Heart right ventricle (tissue), 16 donors: ENCODE results near the gene CNTN4. TPM values are rescaled to one million over a fixed set of nuclear protein-coding genes. Genes with fewer than 3 reads are reported as not detected.

ENCODE experiments used
- ATAC-seq, 8 donors: fragments of 200-7000 bp; cut with Tn5 transposase; one replicate each; pipeline ENCODE4 v1.9.1; 2020; ENCODE audit warnings: mild to moderate bottlenecking in 8 of 8, moderate library complexity in 8 of 8, moderate number of reproducible peaks in 1 of 8
- DNase-seq, 2 donors: peaks; one replicate each; pipeline ENCODE4 v3.0.0-alpha.2; 2020
- H3K27ac ChIP-seq, 10 donors: fragments of 200-600 bp; sonication (generic) in 2 of 10; one replicate each; pipeline versions ENCODE4 v1.5.0 to v1.8.0; 2020 to 2022; ENCODE audit warnings: mild to moderate bottlenecking in 3 of 10
- H3K27me3 ChIP-seq, 7 donors: fragments of 200-600 bp; one replicate each; pipeline ENCODE4 v1.8.0; 2021 to 2022; ENCODE audit warnings: mild to moderate bottlenecking in 2 of 7
- H3K36me3 ChIP-seq, 9 donors: fragments of 200-600 bp; sonication (generic) in 1 of 9; one replicate each; pipeline versions ENCODE4 v1.5.0 to v1.8.0; 2020 to 2022; ENCODE audit warnings: mild to moderate bottlenecking in 2 of 9
- H3K4me1 ChIP-seq, 9 donors: fragments of 200-600 bp; sonication (generic) in 1 of 9; one replicate each; pipeline versions ENCODE4 v1.5.0 to v1.8.0; 2020 to 2022; ENCODE audit warnings: mild to moderate bottlenecking in 4 of 9
- H3K4me3 ChIP-seq, 10 donors: fragments of 200-600 bp; sonication (generic) in 2 of 10; one replicate each; pipeline versions ENCODE4 v1.5.0 to v1.8.0; 2020 to 2022; ENCODE audit warnings: mild to moderate bottlenecking in 7 of 10, moderate library complexity in 2 of 10
- H3K9me3 ChIP-seq, 11 donors: fragments of 200-600 bp in 10 of 11; sonication (generic) in 2 of 11; one replicate each; pipeline versions ENCODE4 v1.5.0 to v1.8.0; 2013 to 2022; ENCODE audit warnings: mild to moderate bottlenecking in 2 of 11, control low read depth in 1 of 11, moderate library complexity in 1 of 11
- CTCF ChIP-seq, 9 donors: fragments of 200-600 bp; sonication (generic) in 2 of 9; IDR thresholded peaks; one replicate each; pipeline versions ENCODE4 v1.5.0 to v1.8.0; 2021 to 2022; ENCODE audit warnings: antibody characterized with exemption in 9 of 9, mild to moderate bottlenecking in 5 of 9, moderate library complexity in 1 of 9
- WGBS, 2 donors: extraction: QIAGEN DNeasy Blood & Tissue Kit; methylation state at CpG; one replicate each; pipeline ENCODE4 v1.1.7; 2013; ENCODE audit warnings: inconsistent platforms in 1 of 2; 5-methylcytosine and 5-hydroxymethylcytosine counted together
- intact Hi-C, 10 donors: fragments of 100-400 bp; cut with DNase I; formaldehyde crosslinking; loops; one replicate each; pipeline versions ENCODE4 v1.11.1 to v1.14.2; 2022
- polyA plus RNA-seq, 2 donors: library from polyadenylated mRNA; stranded (reverse); fragments of 200-250 nt; gene quantifications; one replicate each; pipeline ENCODE4 v1.2.3, GENCODE V29; 2013
- total RNA-seq, 10 donors: library from RNA; stranded (reverse); fragmentation: NEBNext Ultra II Directional in 3 of 10; extraction: Animal tissue kit (Norgen Biotek cat#: 25700) in 3 of 10; gene quantifications; one replicate each; pipeline versions ENCODE4 v1.2.1 to v1.2.4, GENCODE V29; 2021 to 2023
- donor health status: Arrhythmogenic right ventricular cardiomyopathy.
- donor health status: ischemic (EF 13 %, LVEDD 7.1; RV severe dilation, severe dysfunction).
- donor health status: healthy with polysubstance abuse.
- donor health status: DM: no; HTN: yes; CAD: no.
- donor health status: DM: no; HTN: no; CAD: no.
- donor health status: ischemic (EF 25% LVEDD 6.9; RV normal size, moderate dysfunction).
- donor health status: ischemic (EF 25% LVEDD 5.7; RV mildly dilated, moderate dysfunction).
- donor health status: healthy.
- donor health status: DM: yes; HTN: yes; CAD: no.
- donor health status: Ischemic cardiomyopathy.
- donor health status: ischemic (EF 35%, LVEDD 5.7; RV mildly dilated, moderate dysfunction).
- donor health status: nonischemic (EF 11% LVEDD 7.7; RV severe dilation, severe dysfunction).
- donor health status: DM: yes; HTN: yes; CAD: no.
- donor health status: PGD.
- donor health status: ischemic (EF 29% LVEDD 5.4; RV normal size, mild dysfunction).
- donor health status: nonischemic (EF 23%, LVEDD 6.1; RV moderate dilation, normal function).

Gene CNTN4
- total and polyA plus RNA-seq, 12 donors, result 0.48 to 4.7 (median 2.5) TPM

- TF ChIP-seq CTCF (IDR thresholded peaks at IDR 0.05), result no peak
- peaks cover 0 to 6% (median 0%) of the 10 kb centered on the region in 7 donors for H3K27me3 ChIP-seq
- H3K4me3 ChIP-seq, result no peak overlapping the region
- H3K27ac ChIP-seq, result no peak overlapping the region
- WGBS, 2 donors, result 76 to 81% methylated on average over 9 of the region's 9 CpGs
- H3K9me3 ChIP-seq, result no peaks in the 10 kb centered on the region
- H3K36me3 ChIP-seq, result no peaks in the 10 kb centered on the region
- no peaks in the 10 kb centered on the region for H3K4me1 ChIP-seq
- intact Hi-C loops, result no loop called here
- no peak for DNase-seq
- no peak for ATAC-seq
Measured at GRCh38 chr3:3081381-3082233, 982.9 kb downstream of the CNTN4 start.

- WGBS, 2 donors, result 79 to 85% methylated on average over 2 of the region's 2 CpGs
- intact Hi-C loops, result no loop called here
- Histone ChIP-seq H3K27me3 (peaks cover 0 to 6% (median 0%) of the 10 kb centered on the region in 7 donors), H3K4me1 (no peaks in the 10 kb centered on the region), H3K36me3 (no peaks in the 10 kb centered on the region), H3K9me3 (no peaks in the 10 kb centered on the region), H3K27ac (no peak overlapping the region), H3K4me3 (no peak overlapping the region)
- ATAC-seq, result no peak
- TF ChIP-seq CTCF (IDR thresholded peaks at IDR 0.05), result no peak
- no peak for DNase-seq
Measured at GRCh38 chr3:3082234-3082924, 983.7 kb downstream of the CNTN4 start.

GRCh38 chr3:3084890-3085289, 986.2 kb downstream of the CNTN4 start:
- Histone ChIP-seq H3K27ac (peak overlapping the region in 1 of 10 donors; percentile 20), H3K4me1 (no peaks in the 10 kb centered on the region), H3K36me3 (no peaks in the 10 kb centered on the region), H3K4me3 (no peak overlapping the region), H3K27me3 (peaks cover 0 to 6% (median 0%) of the 10 kb centered on the region in 7 donors), H3K9me3 (no peaks in the 10 kb centered on the region)
- ATAC-seq (no peak), DNase-seq (no peak)
- intact Hi-C loops, result no loop called here
- no peak for TF ChIP-seq CTCF (IDR thresholded peaks at IDR 0.05)
- WGBS, 2 donors, result 88 to 92% methylated on average over 3 of the region's 3 CpGs

GRCh38 chr3:3085782-3086181, 987.1 kb downstream of the CNTN4 start:
- WGBS, 2 donors, result 77 to 79% methylated on average over 6 of the region's 6 CpGs
- Histone ChIP-seq H3K4me1 (no peaks in the 10 kb centered on the region), H3K4me3 (no peak overlapping the region), H3K27ac (peak overlapping the region in 1 of 10 donors; percentile 20), H3K9me3 (no peaks in the 10 kb centered on the region), H3K36me3 (no peaks in the 10 kb centered on the region), H3K27me3 (peaks cover 0 to under 1% (median 0%) of the 10 kb centered on the region in 7 donors)
- no peak for TF ChIP-seq CTCF (IDR thresholded peaks at IDR 0.05)
- DNase-seq (no peak), ATAC-seq (no peak)
- intact Hi-C loops, result no loop called here
